Umbilical cord (tissue), 2 donors: ENCODE measurements around the gene WFIKKN1. TPM values are rescaled to one million over a fixed set of nuclear protein-coding genes. Genes with fewer than 3 reads are reported as not detected.

Source experiments
- DNase-seq: peaks from one replicate; pipeline ENCODE4 v3.0.0-alpha.2; 2015; ENCODE audit warnings: low spot score
- total RNA-seq: library from RNA; depleted of rRNA; stranded (reverse); fragments of >200 nt; gene quantifications from one replicate; pipeline ENCODE4 v1.2.3, GENCODE V29; 2014; ENCODE audit warnings: low replicate concordance; ENCODE audit not compliant: insufficient read depth

Gene WFIKKN1, protein sequence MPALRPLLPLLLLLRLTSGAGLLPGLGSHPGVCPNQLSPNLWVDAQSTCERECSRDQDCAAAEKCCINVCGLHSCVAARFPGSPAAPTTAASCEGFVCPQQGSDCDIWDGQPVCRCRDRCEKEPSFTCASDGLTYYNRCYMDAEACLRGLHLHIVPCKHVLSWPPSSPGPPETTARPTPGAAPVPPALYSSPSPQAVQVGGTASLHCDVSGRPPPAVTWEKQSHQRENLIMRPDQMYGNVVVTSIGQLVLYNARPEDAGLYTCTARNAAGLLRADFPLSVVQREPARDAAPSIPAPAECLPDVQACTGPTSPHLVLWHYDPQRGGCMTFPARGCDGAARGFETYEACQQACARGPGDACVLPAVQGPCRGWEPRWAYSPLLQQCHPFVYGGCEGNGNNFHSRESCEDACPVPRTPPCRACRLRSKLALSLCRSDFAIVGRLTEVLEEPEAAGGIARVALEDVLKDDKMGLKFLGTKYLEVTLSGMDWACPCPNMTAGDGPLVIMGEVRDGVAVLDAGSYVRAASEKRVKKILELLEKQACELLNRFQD
- 1.4 TPM for total RNA-seq

DNA sequence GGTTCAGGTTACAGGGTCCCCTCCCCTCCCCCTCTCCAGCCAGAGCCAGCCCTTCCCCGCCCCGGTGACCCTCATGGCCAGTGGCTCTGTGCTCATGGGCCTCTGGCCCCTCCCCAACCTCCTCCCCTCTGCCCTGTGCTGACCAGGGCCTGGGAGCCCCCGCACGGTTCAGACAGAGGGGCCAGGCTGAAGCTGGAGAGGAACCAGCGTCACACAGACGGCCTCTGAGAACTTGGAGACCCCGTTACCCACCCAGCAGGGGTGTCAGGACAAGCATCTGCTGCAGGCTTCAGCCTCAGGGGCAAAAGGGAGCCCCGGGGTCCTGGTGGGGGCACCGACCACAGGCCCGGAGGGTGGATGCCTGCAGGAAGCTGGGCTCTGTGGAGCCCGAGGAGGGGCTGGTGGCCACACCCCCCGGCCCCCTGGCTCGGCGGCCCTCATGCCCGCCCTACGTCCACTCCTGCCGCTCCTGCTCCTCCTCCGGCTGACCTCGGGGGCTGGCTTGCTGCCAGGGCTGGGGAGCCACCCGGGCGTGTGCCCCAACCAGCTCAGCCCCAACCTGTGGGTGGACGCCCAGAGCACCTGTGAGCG, at the start of gene WFIKKN1:
TSS of gene WFIKKN1 (plus strand) at position 171 of the 591 bp plus-strand sequence. CDS start at position 440, 269 bp downstream.
- DNase-seq: no peak

DNA sequence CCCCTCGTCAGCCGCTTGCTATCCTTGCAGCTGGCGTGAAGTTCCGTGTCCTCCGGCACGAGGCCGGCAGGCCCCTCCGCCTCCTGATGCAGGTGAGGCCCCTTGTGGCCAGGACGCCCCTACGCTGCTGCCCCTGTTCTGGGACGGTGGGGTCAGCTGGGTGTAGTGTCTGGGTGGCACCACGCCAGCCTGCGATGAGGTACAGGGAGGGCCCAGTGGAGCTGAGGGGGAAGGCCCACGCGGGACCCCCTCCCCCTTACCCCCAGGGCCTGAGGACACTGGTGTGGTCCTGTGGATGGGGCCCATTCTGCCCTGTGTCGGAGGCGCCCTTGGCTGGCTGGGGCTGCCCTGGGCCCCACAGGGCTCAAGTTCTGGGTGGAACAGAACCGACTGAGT, 48.6 kb upstream of the WFIKKN1 start:
- DNase-seq: no peak

DNA sequence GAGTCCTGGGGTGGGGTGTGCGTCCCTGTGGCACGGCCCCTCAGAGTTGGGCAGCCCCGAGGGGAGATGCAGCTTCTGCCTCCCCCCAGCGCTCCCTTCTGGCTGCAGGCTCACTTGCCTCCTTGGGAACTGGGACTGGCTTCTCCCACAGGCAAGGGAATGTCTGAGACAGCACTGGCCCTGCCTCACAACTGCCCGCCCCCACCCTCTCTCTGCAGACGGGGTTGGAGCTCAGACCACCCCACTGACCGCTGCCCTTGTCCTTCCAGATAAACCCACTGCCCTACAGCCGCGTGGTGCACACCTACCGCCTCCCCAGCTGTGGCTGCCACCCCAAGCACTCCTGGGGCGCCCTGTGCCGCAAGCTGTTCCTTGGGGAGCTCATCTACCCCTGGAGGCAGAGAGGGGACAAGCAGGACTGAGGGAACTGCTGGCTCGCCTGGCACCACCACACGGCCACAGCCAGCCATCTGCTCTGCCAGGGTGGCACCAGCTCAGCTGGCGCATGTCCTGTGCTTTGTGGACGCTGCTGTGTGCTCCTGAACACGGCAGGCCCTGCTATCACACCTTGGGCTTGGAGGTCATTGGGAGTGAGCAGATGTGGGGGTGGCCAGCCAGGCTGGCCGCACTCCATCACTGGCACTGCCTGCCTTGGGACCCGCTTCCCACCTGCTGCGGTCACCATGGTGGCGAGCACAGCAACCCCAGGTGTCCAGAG, 48.0 kb upstream of the WFIKKN1 start:
- DNase-seq: no peak

DNA sequence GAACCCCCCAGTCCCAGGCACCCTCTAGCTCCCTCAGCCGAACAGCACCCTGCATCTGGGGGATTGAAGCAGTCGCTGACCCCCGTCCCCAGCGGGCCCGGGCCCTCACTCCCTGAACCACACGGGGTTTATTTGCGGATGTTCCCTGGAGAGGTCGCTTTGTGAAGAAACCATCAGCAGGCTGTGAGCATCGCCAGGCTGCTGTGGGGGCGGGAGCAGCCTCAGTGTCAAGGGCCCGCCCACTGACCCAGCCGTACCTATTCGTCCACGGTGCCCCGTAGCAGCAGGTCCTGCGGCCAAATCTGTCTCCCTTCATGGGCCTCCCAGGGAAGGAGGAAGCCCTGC, 47.3 kb upstream of the WFIKKN1 start:
- no peak for DNase-seq

DNA sequence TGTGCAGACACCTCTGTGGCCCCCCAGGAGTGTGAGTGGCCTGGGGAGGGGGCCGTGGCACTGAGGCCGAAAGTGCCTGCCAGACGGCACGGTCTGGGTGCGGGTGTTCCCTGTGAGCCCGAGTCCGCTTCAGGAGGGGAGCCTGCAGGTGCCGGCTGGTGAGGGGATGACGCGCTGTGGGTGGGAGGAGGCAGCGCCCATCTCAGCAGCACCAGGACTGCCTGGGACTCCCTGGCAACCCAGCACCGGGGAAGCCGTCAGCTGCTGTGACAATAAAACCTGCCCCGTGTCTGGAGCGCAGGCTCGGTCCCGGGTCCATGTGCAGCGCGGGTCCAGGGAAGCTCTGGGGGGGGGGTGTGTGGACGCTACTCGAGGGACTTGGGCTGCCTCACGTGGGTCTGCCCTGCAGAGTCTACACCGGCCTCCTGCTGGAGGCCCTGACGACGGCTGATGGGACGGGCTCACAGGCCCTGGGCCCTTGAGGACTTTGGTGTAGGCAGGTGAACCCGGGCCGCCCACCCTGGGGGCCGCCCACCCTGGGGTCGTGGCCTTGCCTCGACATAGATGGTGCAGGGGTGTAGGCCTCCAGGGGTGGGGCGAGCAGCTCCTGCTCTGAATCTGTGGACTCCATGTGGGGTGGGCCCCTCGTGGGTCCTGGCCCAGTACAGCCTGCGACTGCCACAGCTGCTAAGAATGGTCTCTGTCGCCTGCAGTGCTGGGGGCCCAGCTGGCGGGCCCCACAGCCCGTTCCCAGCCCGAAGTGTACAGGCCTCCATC, 46.8 kb upstream of the WFIKKN1 start:
- DNase-seq: no peak

DNA sequence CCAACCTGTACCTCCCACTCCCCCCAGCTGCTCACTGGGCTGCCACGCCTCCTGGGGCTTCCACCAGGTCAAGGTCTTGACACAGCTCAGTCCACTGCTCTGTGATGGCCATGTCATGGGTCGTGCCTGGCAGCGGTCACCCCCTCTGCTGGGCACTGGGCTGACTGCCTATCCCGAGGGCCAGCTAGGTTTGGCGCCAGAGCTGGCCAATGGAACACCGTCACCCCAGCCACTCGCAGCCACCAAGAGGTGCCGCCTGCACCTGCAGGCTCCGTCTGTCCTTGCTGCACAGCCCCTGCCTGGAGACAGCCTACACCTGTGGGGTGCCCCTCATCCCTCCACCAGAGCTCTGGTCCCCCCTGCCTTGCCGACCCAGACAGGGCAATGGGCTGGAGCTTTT, 45.4 kb upstream of the WFIKKN1 start:
- no peak for DNase-seq

DNA sequence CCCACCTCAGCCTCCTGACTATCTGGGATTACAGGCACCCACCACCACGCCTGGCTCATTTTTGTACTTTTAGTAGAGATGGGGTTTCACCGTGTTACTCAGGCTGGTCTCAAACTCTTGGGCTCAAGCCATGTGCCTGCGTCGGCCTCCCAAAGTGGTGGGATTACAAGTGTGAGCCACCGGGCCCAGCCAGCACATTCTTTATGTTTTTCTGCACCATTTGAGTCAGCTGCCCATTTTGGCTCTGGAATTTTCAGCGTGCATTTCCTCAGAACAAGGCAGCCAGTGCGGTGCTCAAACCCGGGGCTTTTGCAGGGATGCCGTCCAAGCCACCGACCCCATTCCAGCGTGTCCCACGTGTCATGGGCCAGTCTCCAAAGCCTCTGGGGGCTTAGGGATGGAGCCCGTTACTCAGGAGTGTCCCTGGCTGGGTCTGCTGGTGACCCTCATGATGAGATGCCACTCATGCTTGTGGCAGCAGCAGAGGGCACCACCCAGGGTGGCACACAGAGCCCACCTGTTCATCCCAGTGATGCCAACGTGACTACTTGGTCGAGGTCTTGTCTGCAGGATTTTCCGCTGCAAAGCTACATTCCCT, 44.6 kb upstream of the WFIKKN1 start:
- DNase-seq: no peak

DNA sequence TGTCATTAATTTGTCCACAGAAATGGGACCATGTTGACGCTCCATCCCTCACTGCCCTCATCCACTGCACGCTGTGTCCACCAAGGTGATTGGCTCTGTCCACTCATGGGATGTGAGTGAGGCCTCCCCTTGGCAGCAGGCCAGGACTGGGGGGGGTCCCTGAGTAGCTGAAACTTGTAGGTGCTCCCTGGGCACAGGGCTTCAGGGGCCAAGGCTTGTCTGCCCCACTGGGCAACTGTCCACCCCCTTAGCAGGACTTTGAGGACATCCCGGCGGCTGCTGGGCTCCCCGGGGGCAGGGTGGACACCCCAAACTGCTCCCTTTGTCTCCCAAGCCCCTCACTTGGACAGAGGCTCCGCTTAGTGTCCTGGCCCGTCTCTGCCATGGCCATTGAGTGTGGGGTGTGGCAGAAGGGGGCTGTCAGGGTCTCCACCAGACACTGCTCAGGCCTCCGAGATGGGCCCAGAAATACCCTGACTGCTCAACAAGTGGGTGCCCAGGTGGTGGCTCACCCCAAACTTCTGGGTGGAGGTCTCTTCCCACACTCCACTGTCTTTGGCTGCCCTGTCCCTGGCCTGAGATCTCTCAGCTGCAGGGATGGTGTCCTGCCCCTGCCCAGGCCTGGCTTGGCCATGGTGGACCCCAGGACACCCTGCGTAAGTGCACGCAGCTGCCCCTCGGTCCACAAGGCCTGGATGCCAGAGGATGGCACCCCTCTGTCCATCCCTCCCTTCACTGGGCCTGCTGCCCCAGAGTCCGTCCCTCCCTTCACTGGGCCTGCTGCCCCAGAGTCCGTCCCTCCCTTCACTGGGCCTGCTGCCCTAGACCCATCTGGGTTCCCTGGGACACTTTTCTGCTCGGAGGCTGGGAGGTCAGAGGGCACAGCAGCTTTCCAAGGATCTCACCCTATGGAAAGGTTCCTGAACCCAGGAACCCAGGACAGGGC, 43.9 kb upstream of the WFIKKN1 start:
- no peak for DNase-seq

DNA sequence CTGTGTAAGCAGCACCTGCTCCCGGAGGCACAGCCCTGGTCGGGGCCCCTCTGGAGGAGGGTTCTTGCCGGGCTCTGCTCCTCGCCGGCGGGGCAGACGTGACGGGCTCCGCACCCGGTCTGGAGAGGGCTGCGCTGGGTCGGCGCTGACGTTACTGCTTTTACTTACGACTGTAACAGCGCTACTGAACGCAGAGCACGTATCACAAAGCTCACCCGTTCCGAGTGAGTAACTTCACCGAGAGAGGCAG, 42.2 kb upstream of the WFIKKN1 start:
- DNase-seq: peak; percentile 57

DNA sequence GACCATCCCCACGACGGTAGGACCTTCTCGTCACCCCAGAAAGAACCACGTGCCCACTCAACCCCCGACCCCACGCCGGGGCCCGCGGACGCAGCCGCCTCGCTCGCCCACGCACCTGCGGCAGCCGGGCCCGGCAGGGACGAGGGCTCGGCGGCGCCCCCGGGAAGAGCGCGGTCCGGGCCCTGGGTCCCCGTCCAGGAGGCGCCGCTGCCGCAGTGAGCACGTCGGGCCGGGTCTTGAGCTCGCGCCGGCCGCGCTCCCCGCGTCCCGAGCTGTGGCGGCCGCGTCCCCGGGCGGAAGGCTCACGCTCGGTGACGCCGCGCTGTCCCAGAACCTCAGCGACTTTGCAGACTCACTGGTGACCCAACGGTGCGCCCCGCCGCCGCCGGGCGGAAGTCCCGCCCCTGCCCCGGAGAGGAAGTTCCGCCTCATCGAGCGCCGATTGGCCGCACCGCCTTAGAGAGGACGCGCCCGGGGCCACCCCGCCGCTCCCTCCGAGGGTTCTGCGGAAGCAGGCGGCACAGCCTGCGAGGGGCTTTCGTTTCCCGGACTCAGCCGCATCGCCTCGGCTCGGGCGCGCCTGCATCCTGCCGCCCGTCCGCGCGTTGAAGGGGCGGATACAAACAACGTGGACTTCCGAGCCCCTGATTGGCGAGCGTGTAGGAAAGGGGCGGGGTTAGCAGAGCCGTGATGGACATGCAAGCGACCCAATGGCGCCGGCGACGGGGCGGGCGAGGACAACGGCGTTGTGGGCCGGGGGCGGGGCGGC, 41.7 kb upstream of the WFIKKN1 start:
- peak; percentile 98 for DNase-seq

DNA sequence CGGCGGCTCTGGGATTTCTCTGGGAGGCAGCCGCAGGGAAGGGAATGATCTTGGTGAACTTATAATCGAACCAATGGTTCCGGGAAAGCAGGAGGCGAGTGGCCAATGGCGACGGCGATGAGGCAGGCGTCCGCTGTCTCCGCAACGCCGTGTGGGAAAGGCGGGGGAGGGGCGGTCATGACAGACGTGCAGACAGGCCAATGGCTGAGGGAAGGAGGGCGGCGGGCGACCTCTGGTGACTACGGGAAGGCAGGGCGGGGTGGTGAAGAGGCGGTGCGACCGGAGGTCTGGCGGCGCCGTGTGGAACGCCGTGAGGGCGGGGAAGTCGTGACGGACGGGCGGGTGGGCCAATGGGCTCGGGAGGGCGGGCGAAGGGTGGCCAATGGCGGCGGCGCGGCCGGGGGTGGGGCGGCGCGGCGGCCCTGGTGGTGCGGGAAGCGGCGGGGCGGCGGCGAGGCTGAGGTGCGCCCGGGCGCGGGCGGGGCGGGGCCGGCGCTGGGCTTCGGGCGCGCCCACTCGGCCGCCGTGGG, 41.1 kb upstream of the WFIKKN1 start, which contains the start of gene RAB40C:
TSS of gene RAB40C (plus strand) at position 409 of the 530 bp plus-strand sequence. CDS start 226 bp downstream, outside the sequence.
- DNase-seq: peak; percentile 99

DNA sequence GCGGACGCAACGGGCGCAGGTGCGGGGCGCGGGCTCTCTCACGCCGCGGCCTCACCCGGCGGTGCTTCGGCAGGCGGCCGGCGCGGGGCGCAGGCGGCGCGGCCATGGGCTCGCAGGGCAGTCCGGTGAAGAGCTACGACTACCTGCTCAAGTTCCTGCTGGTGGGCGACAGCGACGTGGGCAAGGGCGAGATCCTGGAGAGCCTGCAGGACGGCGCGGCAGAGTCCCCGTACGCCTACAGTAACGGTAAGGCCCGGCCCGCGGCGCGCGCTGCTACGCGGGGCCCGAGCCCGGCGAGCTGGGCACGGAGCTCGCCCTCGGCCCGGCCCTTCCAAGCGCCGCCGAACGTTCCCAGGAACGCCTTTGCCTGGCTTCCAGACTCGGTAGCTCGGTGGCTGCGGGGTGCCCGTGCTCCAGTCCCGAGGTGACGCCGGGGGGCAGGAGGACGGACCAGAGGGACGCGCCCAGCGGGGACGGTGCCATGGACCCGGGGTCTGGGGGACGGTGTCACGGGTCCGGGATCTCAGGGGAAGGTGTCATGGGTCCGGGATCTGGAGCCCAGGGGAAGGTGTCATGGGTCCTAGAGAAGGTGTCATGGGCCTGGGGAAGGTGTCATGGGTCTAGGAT, 40.5 kb upstream of the WFIKKN1 start:
- peak; percentile 47 for DNase-seq

DNA sequence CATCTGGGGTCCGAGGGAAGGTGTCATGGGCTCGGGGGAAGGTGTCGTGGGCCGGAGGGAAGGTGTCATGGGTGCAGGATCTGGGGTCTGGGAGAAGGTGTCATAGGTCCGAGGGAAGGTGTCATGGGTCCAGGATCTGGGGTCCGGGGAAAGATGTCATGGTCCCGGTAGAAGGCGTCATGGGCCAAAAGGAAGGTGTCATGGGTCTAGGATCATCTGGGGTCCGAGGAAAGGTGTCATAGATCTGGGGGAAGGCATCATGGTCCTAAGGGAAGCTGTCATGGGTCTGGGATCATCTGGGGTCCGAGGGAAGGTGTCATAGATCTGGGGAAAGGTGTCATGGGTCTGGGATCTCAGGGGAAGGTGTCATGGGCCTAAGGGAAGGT, 40.0 kb upstream of the WFIKKN1 start:
- DNase-seq: no peak

DNA sequence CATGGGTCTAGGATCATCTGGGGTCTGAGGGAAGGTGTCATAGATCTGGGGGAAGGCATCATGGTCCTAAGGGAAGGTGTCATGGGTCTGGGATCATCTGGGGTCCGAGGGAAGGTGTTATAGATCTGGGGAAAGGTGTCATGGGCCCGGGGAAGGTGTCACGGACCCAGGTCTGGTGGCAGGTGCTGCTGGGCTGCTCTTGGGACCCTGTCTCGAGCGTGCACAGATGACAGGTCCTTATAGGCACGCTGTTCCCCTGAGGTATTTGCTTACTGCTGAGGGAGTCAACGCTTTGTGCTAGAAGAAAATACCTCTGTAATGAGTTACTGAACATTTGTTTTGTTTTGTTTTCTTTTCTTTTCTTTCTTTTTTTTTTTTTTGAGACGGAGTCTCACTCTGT, 39.6 kb upstream of the WFIKKN1 start:
- no peak for DNase-seq

DNA sequence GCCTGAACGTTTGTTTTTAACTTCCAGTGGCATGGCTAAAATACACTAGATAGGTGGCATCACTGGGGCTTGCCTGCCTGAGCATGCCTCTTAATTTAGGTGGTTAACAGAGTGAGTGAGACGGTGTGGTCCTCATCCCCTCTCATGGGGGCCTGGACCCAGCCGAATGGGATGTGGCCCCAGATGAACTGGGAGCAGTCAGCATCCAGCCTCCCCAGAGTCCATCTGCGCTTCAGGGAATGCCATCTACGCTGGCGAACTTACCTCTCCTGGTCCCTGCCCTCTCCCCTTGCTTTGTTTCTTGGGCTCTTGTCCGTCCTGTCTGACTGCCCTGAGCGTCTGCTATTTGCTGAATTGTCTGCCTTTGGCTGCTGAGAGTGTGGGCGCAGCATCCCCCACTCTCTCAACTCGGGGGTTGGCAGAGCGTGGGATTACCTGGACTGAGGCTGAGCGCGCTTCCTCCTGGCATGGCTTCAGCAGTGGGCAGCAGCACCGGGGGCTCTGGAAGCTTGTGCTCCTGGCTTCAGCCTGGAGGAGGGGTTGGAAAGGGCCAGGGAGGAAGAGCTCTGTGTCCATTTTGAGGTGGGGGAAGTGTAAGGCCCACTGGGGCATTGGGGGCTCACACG, 38.8 kb upstream of the WFIKKN1 start:
- DNase-seq: no peak

DNA sequence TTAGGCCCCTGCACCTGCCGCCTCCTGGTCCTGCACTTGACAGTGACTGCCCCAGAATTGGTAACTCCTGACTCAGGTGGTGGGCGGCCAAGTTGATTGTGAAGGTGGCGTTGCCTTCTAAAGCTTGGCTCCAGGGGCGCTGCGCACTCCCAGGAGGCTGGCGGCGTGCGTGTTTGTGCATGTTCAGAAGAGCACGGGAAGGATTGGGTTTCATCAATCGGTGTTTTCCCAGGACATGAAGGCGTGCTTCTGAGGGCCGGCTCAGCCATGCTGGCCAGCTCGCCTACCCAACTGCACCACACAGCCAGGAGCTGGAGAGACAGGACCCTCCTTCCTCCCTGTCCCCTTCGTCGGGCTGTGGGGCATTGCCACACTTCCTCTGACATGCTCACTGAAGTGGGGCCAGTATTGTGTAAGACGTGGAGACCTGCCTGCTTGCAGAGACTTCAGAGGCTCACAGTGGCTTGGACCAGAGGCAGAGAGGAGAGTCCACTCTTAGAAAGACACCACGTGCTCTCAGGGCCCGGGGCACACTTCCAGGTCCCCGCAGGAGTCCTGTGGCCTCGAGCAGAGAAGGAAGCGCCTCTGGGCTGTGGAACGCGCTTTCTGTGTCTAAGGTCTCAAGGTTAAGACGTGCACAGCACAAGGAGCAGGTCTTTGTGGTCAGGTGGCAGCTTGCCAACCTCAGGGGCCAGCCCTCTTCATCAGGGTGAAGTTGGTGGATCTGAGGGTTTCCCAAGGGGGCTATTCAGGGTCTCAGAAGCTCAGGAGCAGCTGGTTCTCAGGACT, 38.1 kb upstream of the WFIKKN1 start:
- DNase-seq: peak; percentile 65

DNA sequence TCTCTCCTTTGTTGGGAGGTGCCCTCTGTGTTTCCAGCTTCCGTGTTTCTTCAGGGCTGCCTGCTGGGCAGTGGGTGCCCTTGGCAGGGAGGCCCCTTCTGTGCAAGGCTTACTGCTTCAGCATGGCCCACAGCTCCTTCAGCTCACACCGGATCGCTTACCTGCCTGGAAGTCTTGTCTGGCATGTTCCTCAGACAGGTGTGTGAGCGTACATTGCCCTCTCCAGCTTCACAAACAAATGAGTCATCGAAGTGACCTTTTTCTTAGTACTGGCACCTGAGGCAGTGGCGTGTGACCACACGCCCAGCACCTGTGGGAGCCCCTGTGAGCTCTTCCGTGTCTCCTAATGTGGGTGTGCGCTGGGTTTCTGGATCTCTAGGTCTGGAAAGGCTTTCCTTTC, 37.4 kb upstream of the WFIKKN1 start:
- peak; percentile 70 for DNase-seq
